Measurements from ENCODE around the gene THSD4. TPM values are rescaled to one million over a fixed set of nuclear protein-coding genes. Genes with fewer than 3 reads are reported as not detected.

Gene THSD4
- total RNA-seq, 1 donor from 2014 or later = 2.5 TPM

- Mint-ChIP-seq H3K4me3 (ENCODE audit: unreplicated experiment) (no peak overlapping the region), H3K27me3 (ENCODE audit: low read depth, unreplicated experiment) (no peaks in the 10 kb centered on the region)
Observed at GRCh38 chr15:71141572-71141971, 26.3 kb downstream of the THSD4 start.

GRCh38 chr15:71142780-71143179, 27.5 kb downstream of the THSD4 start:
- no peak overlapping the region for H2AFZ ChIP-seq (ENCODE audit: low read depth, low read length)
- no peak overlapping the region for H3K27ac ChIP-seq (ENCODE audit: low read depth, low read length)
- H3K4me2 ChIP-seq (ENCODE audit: low read length) = no peak overlapping the region
- H3K4me1 ChIP-seq (ENCODE audit: insufficient read depth, low read length) = no peaks in the 10 kb centered on the region
- no peaks in the 10 kb centered on the region for H3K4me1 Mint-ChIP-seq (ENCODE audit: low read depth, unreplicated experiment)
- no peak overlapping the region for H3K4me3 Mint-ChIP-seq (ENCODE audit: unreplicated experiment)
- no peaks in the 10 kb centered on the region for H3K79me2 ChIP-seq (ENCODE audit: insufficient read depth, low read length)
- no peaks in the 10 kb centered on the region for H3K9me3 Mint-ChIP-seq (ENCODE audit: unreplicated experiment)
- H3K36me3 ChIP-seq (ENCODE audit: insufficient read depth, low read length) = no peaks in the 10 kb centered on the region
- no peaks in the 10 kb centered on the region for H3K27me3 ChIP-seq (ENCODE audit: insufficient read depth, low read length)
- DNase-seq (ENCODE audit: low read depth) (no peak), FAIRE-seq (peak; percentile 43)
- H3K9me3 ChIP-seq (ENCODE audit: insufficient read depth, low read depth, low read length) = no peaks in the 10 kb centered on the region
- H3K36me3 Mint-ChIP-seq (ENCODE audit: low read depth, unreplicated experiment) = no peaks in the 10 kb centered on the region
- H3K27ac Mint-ChIP-seq (ENCODE audit: unreplicated experiment) = no peak overlapping the region
- no peak overlapping the region for H3K4me3 ChIP-seq (ENCODE audit: insufficient read depth, low read depth, low read length)
- TF ChIP-seq CTCF (IDR thresholded peaks at IDR 0.05; ENCODE audit: insufficient read depth, low read depth, low read length) (no peak), EZH2 (IDR thresholded peaks at IDR 0.05; ENCODE audit: insufficient read depth, low read length) (no peak)
- no peak overlapping the region for H3K9ac ChIP-seq (ENCODE audit: low read length)
- H3K27me3 Mint-ChIP-seq (ENCODE audit: low read depth, unreplicated experiment) = no peaks in the 10 kb centered on the region
- H4K20me1 ChIP-seq (ENCODE audit: insufficient read depth, low read length) = no peaks in the 10 kb centered on the region

More at GRCh38 chr15:71141572-71141971, 26.3 kb downstream of the THSD4 start:
- FAIRE-seq (no peak), DNase-seq (ENCODE audit: low read depth) (no peak)
- no peaks in the 10 kb centered on the region for H3K36me3 Mint-ChIP-seq (ENCODE audit: low read depth, unreplicated experiment)
- H3K27me3 ChIP-seq (ENCODE audit: insufficient read depth, low read length) = no peaks in the 10 kb centered on the region
- no peaks in the 10 kb centered on the region for H4K20me1 ChIP-seq (ENCODE audit: insufficient read depth, low read length)
- H3K4me1 ChIP-seq (ENCODE audit: insufficient read depth, low read length) = peaks cover 8% of the 10 kb centered on the region
- no peak overlapping the region for H3K4me3 ChIP-seq (ENCODE audit: insufficient read depth, low read depth, low read length)
- H3K79me2 ChIP-seq (ENCODE audit: insufficient read depth, low read length) = no peaks in the 10 kb centered on the region
- no peaks in the 10 kb centered on the region for H3K9me3 ChIP-seq (ENCODE audit: insufficient read depth, low read depth, low read length)
- no peak overlapping the region for H3K27ac Mint-ChIP-seq (ENCODE audit: unreplicated experiment)
- no peak overlapping the region for H3K27ac ChIP-seq (ENCODE audit: low read depth, low read length)
- H3K36me3 ChIP-seq (ENCODE audit: insufficient read depth, low read length) = no peaks in the 10 kb centered on the region
- TF ChIP-seq CTCF (IDR thresholded peaks at IDR 0.05; ENCODE audit: insufficient read depth, low read depth, low read length) = no peak
- TF ChIP-seq EZH2 (IDR thresholded peaks at IDR 0.05; ENCODE audit: insufficient read depth, low read length) = no peak
- peaks cover 7% of the 10 kb centered on the region for H3K4me1 Mint-ChIP-seq (ENCODE audit: low read depth, unreplicated experiment)
- no peak overlapping the region for H3K9ac ChIP-seq (ENCODE audit: low read length)
- no peak overlapping the region for H3K4me2 ChIP-seq (ENCODE audit: low read length)
- H3K9me3 Mint-ChIP-seq (ENCODE audit: unreplicated experiment) = no peaks in the 10 kb centered on the region
- H2AFZ ChIP-seq (ENCODE audit: low read depth, low read length) = no peak overlapping the region

GRCh38 chr15:71143373-71144310, 28.4 kb downstream of the THSD4 start:
- no peak overlapping the region for H2AFZ ChIP-seq (ENCODE audit: low read depth, low read length)
- H3K9me3 ChIP-seq (ENCODE audit: insufficient read depth, low read depth, low read length) = no peaks in the 10 kb centered on the region
- no peaks in the 10 kb centered on the region for H4K20me1 ChIP-seq (ENCODE audit: insufficient read depth, low read length)
- no peak overlapping the region for H3K27ac ChIP-seq (ENCODE audit: low read depth, low read length)
- no peak overlapping the region for H3K4me3 ChIP-seq (ENCODE audit: insufficient read depth, low read depth, low read length)
- no peaks in the 10 kb centered on the region for H3K36me3 ChIP-seq (ENCODE audit: insufficient read depth, low read length)
- H3K36me3 Mint-ChIP-seq (ENCODE audit: low read depth, unreplicated experiment) = no peaks in the 10 kb centered on the region
- no peak overlapping the region for H3K9ac ChIP-seq (ENCODE audit: low read length)
- H3K4me1 Mint-ChIP-seq (ENCODE audit: low read depth, unreplicated experiment) = no peaks in the 10 kb centered on the region
- H3K4me1 ChIP-seq (ENCODE audit: insufficient read depth, low read length) = no peaks in the 10 kb centered on the region
- H3K79me2 ChIP-seq (ENCODE audit: insufficient read depth, low read length) = no peaks in the 10 kb centered on the region
- TF ChIP-seq CTCF (IDR thresholded peaks at IDR 0.05; ENCODE audit: insufficient read depth, low read depth, low read length) = no peak
- no peak for TF ChIP-seq EZH2 (IDR thresholded peaks at IDR 0.05; ENCODE audit: insufficient read depth, low read length)
- FAIRE-seq (no peak), DNase-seq (ENCODE audit: low read depth) (no peak)
- H3K27me3 Mint-ChIP-seq (ENCODE audit: low read depth, unreplicated experiment) = no peaks in the 10 kb centered on the region
- no peaks in the 10 kb centered on the region for H3K27me3 ChIP-seq (ENCODE audit: insufficient read depth, low read length)
- H3K4me2 ChIP-seq (ENCODE audit: low read length) = no peak overlapping the region
- H3K27ac Mint-ChIP-seq (ENCODE audit: unreplicated experiment) = no peak overlapping the region
- H3K9me3 Mint-ChIP-seq (ENCODE audit: unreplicated experiment) = no peaks in the 10 kb centered on the region
- H3K4me3 Mint-ChIP-seq (ENCODE audit: unreplicated experiment) = no peak overlapping the region
